Liver (tissue), 3 donors: ENCODE data around the gene ST6GAL1.
A peak's percentile ranks its signal among the peaks of the same experiment; 100 is the strongest.

ENCODE experiments used
- CTCF ChIP-seq: fragments of 150-350 bp; IDR thresholded peaks from 2 replicates; pipeline ENCODE4 v1.5.1; 2017; ENCODE audit warnings: improper control_type of control experiment, low read depth, low read length; ENCODE audit not compliant: missing input control
- GABPA ChIP-seq, 2 donors: IDR thresholded peaks in 1 of 2; conservative IDR thresholded peaks in 1 of 2; 2 replicates each; pipeline ENCODE4 v1.6.1; 2016; ENCODE audit warnings: antibody characterized with exemption in 2 of 2, mild to moderate bottlenecking in 1 of 2, moderate library complexity in 1 of 2
- NR2F2 ChIP-seq: IDR thresholded peaks from 2 replicates; pipeline ENCODE4 v1.6.1; 2016; ENCODE audit warnings: antibody characterized with exemption
- REST ChIP-seq: IDR thresholded peaks from 2 replicates; pipeline ENCODE4 v1.6.1; 2016; ENCODE audit warnings: antibody characterized with exemption, mild to moderate bottlenecking
- donor health status: healthy.
- donor health status: healthy.

- TF ChIP-seq REST (no peak), NR2F2 (peak; percentile 85), CTCF (no peak), GABPA (IDR thresholded peaks at IDR 0.05 in 1 of 2, conservative IDR thresholded peaks at IDR 0.05 in 1 of 2) (no peak)
Observed at GRCh38 chr3:186969607-186970006, 39.3 kb downstream of the ST6GAL1 start.
